Measurements from ENCODE around the gene CMTM4.

GRCh38 chr16:66658143-66658859 lies 38.2 kb downstream of the CMTM4 start:
- TF ChIP-seq CTCF (IDR thresholded peaks at IDR 0.05; ENCODE audit: poor library complexity, severe bottlenecking) (no peak), EZH2 (IDR thresholded peaks at IDR 0.05; ENCODE audit: borderline replicate concordance, insufficient read depth, low read length, poor library complexity, severe bottlenecking) (no peak), POLR2AphosphoS5 (IDR thresholded peaks at IDR 0.05) (no peak)
- TF ChIP-seq, protein P1, sequence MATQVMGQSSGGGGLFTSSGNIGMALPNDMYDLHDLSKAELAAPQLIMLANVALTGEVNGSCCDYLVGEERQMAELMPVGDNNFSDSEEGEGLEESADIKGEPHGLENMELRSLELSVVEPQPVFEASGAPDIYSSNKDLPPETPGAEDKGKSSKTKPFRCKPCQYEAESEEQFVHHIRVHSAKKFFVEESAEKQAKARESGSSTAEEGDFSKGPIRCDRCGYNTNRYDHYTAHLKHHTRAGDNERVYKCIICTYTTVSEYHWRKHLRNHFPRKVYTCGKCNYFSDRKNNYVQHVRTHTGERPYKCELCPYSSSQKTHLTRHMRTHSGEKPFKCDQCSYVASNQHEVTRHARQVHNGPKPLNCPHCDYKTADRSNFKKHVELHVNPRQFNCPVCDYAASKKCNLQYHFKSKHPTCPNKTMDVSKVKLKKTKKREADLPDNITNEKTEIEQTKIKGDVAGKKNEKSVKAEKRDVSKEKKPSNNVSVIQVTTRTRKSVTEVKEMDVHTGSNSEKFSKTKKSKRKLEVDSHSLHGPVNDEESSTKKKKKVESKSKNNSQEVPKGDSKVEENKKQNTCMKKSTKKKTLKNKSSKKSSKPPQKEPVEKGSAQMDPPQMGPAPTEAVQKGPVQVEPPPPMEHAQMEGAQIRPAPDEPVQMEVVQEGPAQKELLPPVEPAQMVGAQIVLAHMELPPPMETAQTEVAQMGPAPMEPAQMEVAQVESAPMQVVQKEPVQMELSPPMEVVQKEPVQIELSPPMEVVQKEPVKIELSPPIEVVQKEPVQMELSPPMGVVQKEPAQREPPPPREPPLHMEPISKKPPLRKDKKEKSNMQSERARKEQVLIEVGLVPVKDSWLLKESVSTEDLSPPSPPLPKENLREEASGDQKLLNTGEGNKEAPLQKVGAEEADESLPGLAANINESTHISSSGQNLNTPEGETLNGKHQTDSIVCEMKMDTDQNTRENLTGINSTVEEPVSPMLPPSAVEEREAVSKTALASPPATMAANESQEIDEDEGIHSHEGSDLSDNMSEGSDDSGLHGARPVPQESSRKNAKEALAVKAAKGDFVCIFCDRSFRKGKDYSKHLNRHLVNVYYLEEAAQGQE (IDR thresholded peaks at IDR 0.05; ENCODE audit: borderline replicate concordance) = no peak
